Mononuclear cell (primary cell): ENCODE results near the gene PSTK. TPM values are rescaled to one million over a fixed set of nuclear protein-coding genes. Genes with fewer than 3 reads are reported as not detected.

Source experiments
- H3K27me3 ChIP-seq: 2 replicates; pipeline ENCODE4 v1.6.0; 2011; ENCODE audit warnings: low read length, control low read depth; ENCODE audit not compliant: insufficient read depth
- H3K4me1 ChIP-seq: 2 replicates; pipeline ENCODE4 v1.5.1; 2011; ENCODE audit warnings: mild to moderate bottlenecking, low read length, control low read depth; ENCODE audit not compliant: insufficient read depth
- H3K4me3 ChIP-seq: 2 replicates; pipeline ENCODE4 v1.5.1; 2011; ENCODE audit warnings: mild to moderate bottlenecking, low read length, moderate library complexity
- H3K9me3 ChIP-seq: 2 replicates; pipeline ENCODE4 v1.5.1; 2011; ENCODE audit warnings: low read depth, mild to moderate bottlenecking, control low read depth, low read length
- total RNA-seq: library from RNA; depleted of rRNA; stranded (reverse); fragments of >200 nt; gene quantifications from one replicate; pipeline ENCODE4 v1.2.3, GENCODE V29; 2012

Gene PSTK
- total RNA-seq, 1 donor, result 8.4 TPM

- no peaks in the 10 kb centered on the region for H3K4me1 ChIP-seq
- no peaks in the 10 kb centered on the region for H3K9me3 ChIP-seq
- no peaks in the 10 kb centered on the region for H3K27me3 ChIP-seq
- H3K4me3 ChIP-seq, result no peak overlapping the region
Observed at GRCh38 chr10:123024540-123024939, 44.3 kb downstream of the PSTK start.

DNA sequence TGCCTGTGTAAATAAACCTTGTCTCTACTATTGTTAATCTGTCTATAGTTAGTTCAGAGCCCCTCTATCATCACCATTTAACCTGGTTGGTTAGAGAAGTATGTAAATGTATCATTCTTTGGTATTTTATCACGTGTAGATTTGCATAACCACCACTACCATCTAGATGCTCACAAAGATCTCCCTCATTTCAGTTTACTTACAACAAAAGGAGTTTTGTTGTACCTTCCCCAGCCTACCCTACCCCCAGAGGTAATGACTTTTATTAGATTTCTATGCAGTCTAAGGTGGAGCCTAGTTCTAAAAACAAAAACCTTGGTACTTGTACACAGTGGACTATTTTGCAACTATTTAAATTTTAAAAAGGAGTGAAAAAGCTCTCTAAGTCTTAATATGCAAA lies 46.1 kb downstream of the PSTK start:
- H3K4me1 ChIP-seq, result no peaks in the 10 kb centered on the region
- H3K27me3 ChIP-seq, result no peaks in the 10 kb centered on the region
- no peaks in the 10 kb centered on the region for H3K9me3 ChIP-seq
- no peak overlapping the region for H3K4me3 ChIP-seq

DNA sequence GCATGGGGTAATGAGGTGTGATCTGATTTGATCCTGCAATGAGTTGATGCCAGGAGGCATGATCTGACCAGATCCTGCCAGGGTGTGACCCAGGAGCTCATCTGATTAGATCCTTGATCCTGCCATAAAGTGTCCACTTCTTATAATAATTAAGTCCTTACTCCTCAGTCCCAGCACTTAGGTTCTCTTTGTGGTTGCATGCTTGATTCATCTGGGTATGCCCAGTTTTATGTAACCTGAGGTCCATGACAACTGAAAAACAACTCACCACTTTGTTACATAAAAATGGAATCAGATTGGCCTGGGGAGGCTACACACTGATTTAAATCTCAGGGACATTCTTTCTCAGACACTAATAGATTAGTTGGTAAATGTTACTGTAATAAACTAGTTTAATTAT lies 47.7 kb downstream of the PSTK start:
- H3K4me1 ChIP-seq, result no peaks in the 10 kb centered on the region
- no peaks in the 10 kb centered on the region for H3K9me3 ChIP-seq
- H3K4me3 ChIP-seq, result no peak overlapping the region
- no peaks in the 10 kb centered on the region for H3K27me3 ChIP-seq

DNA sequence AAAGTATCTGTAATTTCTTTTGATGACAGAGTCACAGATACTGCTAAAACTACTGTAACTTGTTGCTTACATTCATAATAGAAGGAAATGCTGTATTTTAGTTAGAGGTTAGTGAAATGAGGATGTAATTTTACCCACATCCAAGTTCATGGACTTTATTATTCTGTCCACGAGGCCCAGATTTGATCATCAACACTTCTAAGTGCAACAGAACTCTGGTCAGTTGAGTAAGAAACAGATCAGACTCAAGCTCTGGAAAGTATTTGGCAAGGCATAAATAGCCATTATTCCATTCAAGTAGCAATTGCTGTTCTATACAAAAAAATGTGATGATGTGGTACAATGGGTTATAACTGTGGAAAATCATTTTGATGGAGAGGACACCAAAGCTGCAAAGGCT lies 50.9 kb downstream of the PSTK start:
- Histone ChIP-seq H3K4me3 (no peak overlapping the region), H3K27me3 (no peaks in the 10 kb centered on the region), H3K4me1 (no peaks in the 10 kb centered on the region), H3K9me3 (no peaks in the 10 kb centered on the region)

GRCh38 chr10:123034332-123034731 lies 54.1 kb downstream of the PSTK start:
- no peaks in the 10 kb centered on the region for H3K9me3 ChIP-seq
- H3K4me3 ChIP-seq, result no peak overlapping the region
- peaks cover 8% of the 10 kb centered on the region for H3K4me1 ChIP-seq
- H3K27me3 ChIP-seq, result no peaks in the 10 kb centered on the region

GRCh38 chr10:123035467-123036086 lies 55.4 kb downstream of the PSTK start:
- Histone ChIP-seq H3K4me3 (no peak overlapping the region), H3K4me1 (peaks cover 9% of the 10 kb centered on the region), H3K9me3 (no peaks in the 10 kb centered on the region), H3K27me3 (no peaks in the 10 kb centered on the region)

- H3K4me1 ChIP-seq, result peaks cover 9% of the 10 kb centered on the region
- H3K4me3 ChIP-seq, result no peak overlapping the region
- H3K27me3 ChIP-seq, result no peaks in the 10 kb centered on the region
- H3K9me3 ChIP-seq, result no peaks in the 10 kb centered on the region
Observed at GRCh38 chr10:123038782-123039631, 58.8 kb downstream of the PSTK start.

- Histone ChIP-seq H3K27me3 (no peaks in the 10 kb centered on the region), H3K4me3 (no peak overlapping the region), H3K4me1 (peaks cover 9% of the 10 kb centered on the region), H3K9me3 (no peaks in the 10 kb centered on the region)
Observed at GRCh38 chr10:123039632-123039930, 59.4 kb downstream of the PSTK start.

Other genes starting within 250 kb of the PSTK start
- gene CUZD1, start 134.5 kb upstream of the PSTK start, total RNA-seq, result 0.42 TPM
- 6.9 TPM for gene FAM24B, start 100.8 kb upstream of the PSTK start, total RNA-seq
- not detected for gene FAM24A, start 69.8 kb upstream of the PSTK start, total RNA-seq
- gene C10orf88, start 26.2 kb upstream of the PSTK start, total RNA-seq, result 2.1 TPM
- gene IKZF5, start 28.4 kb downstream of the PSTK start, total RNA-seq, result 37.3 TPM
- 6.4 TPM for gene ACADSB, start 28.6 kb downstream of the PSTK start, total RNA-seq
- gene HMX3, start 155.6 kb downstream of the PSTK start, total RNA-seq, result not detected
- gene HMX2, start 167.7 kb downstream of the PSTK start, total RNA-seq, result not detected
- gene BUB3, start 174.0 kb downstream of the PSTK start, total RNA-seq, result 99.9 TPM